HUDEP-2 (cell line): Measurements from ENCODE around the gene SYS1.

Experiments
- DNase-seq, 76 experiments: peaks; one replicate each; lab custom pipeline; 2025; ENCODE audit not compliant: unreplicated experiment in 76 of 76; lab: John Stamatoyannopoulos, UW

Gene SYS1

GRCh38 chr20:45362804-45363610, at the start of gene SYS1:
Gene SYS1 (plus strand): TSS chr20:45363156. CDS start chr20:45363532, 376 bp downstream.
- peak; percentile 45 to 100 (median 97) for DNase-seq

GRCh38 chr20:45313943-45314342, 49.0 kb upstream of the SYS1 start:
- no peak for DNase-seq

DNA sequence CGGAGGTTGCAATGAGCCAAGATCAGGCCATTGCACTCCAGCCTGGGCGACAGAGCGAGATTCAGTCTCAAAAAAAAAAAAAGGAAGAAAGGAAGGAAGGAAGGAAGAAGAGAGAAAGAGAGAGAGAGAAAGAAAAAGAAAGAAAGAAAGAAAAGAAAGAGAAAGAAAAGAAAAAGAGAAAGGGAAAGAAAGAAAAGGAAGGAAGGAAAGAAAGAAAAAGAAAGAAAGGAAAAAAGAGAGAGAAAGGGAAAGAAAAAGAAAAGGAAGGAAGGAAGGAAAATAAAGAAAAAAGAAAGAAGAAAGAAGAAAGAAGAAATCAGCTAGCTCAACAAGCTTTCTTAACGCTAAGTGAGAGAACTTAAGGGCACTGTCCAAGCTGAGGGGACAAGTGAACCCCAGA, 47.3 kb upstream of the SYS1 start:
- DNase-seq: no peak

- no peak for DNase-seq
These were observed 46.5 kb upstream of the SYS1 start for GRCh38 chr20:45316150-45317080.

DNA sequence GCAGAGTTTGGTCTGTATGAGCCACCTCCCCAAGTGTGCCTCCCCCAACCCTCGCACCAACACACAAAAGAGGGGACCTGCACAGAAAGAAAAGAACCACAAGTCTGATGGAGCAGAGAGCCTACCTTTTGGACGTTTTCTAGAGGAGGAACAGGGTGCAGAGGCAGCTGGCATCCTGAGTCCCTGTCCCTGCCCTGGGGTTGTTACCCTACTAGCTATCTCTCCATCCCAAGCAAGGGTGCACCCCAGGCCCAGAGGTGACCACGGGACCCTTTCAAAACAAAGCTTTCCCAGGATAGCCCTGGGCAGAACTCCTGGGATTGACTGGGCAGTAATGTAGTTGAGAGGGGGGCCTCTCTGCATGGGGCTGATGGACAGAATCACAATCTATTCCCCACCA, 45.1 kb upstream of the SYS1 start:
- DNase-seq: no peak

DNA sequence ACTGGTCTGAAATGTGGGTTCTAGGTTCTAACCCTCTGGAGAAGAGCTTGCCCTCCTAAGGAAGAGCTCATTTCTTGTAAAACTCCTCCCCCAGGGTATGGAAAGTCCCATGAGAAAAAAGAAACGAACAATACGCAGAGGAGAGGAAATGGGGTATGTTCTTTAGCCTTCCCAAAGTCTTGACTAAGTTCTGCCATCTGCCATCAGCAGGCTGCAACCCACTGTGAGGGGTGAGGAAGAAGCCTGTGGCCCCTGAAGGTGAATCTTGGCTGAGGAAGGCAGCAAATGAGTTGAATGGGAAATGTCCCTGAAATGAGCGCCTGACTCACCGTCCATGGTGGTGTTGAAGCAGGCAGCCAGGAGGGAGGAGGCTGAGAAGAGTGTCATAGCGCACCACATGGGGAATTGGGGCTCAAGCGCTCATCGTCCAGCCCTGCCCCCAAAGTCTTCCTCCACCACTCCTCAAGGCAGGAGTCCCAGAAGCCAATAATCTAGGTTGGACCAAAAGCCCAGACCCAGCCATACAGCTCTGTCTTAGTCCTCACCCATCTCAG, 44.5 kb upstream of the SYS1 start:
- DNase-seq: no peak

DNA sequence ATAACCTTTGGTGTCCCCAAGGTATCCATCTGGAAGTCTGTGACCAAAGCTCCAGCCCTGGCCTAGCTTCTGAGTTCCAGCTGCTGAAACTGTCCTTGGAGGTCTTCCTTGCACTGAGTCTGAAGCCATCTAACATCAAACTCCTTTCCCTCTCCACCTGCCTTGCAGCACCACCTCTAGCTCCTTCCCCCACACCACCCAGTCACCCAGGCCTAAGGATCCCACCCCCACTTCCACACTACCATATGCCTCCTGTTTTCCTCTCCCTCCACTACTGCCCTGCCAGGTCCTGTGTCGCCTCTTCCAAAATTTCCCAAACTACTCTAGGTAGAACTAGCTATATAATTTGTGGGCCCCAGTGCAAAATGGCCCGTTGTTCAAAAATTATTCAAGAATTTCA, 44.0 kb upstream of the SYS1 start:
- no peak for DNase-seq

- no peak for DNase-seq
These were observed 41.9 kb upstream of the SYS1 start for GRCh38 chr20:45320948-45321595.

GRCh38 chr20:45322952-45323383, 40.0 kb upstream of the SYS1 start:
- peak in 71 of 76 experiments; percentile 8 to 82 (median 57) for DNase-seq

DNA sequence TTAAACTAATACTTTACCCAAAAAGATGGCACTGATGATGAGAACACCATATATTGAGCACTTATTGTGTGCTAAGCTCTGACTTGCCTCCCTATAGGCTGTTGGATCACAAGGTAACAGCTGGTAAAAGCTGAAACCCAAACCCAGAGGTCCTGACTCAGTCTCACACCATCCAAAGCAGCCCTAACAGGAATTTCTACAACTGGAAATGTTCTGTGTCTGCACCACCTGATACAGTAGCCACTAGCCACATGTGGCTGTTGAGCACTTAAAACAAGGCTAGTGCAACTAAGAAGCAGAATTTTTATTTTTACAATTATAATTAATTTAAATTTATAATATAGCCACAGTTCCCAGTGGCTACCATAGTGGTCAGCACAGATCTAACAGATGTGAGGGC, 39.2 kb upstream of the SYS1 start:
- DNase-seq: no peak

DNA sequence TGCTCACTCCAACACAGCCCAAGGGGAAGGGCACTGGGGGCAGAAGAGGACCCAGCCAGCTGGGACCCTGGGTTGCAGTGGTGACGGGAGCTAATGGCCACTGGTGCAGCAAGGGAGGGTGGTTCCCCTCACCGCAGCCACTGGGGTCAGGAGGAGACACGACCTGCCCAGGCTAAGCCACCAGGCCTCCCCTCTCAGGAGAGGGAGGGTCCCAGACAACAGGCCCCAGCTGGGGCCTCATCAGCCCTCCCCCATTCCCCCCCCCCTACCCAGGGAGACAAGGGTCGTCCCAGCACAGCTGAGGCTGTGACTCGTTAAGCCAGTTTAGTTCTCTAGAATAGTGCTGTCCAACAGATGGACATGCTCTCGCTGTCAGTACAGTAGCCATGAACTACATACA, 37.6 kb upstream of the SYS1 start:
- no peak for DNase-seq

DNA sequence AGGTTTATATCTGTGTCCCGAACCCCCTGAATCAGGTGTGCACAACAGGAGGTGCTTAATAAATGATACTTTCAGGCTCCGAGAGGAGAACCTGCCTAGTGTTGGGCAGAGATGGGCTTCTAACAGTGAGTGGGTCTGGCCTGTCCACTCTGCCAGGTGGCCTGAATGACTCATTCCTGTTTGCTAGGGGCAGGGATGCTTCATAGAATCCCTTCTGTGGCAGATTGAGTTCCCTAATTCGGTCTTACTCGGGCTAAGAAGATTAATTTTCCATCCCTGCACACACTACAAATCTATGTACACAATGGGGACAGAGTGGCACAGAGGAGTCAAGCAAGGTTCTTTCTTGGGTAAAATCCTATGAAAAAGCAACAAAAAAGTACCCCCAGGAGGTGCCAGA, 34.5 kb upstream of the SYS1 start:
- DNase-seq: no peak

GRCh38 chr20:45329497-45330319, 33.2 kb upstream of the SYS1 start:
- DNase-seq: no peak

- no peak for DNase-seq
These were observed 32.5 kb upstream of the SYS1 start for GRCh38 chr20:45330476-45330875.

DNA sequence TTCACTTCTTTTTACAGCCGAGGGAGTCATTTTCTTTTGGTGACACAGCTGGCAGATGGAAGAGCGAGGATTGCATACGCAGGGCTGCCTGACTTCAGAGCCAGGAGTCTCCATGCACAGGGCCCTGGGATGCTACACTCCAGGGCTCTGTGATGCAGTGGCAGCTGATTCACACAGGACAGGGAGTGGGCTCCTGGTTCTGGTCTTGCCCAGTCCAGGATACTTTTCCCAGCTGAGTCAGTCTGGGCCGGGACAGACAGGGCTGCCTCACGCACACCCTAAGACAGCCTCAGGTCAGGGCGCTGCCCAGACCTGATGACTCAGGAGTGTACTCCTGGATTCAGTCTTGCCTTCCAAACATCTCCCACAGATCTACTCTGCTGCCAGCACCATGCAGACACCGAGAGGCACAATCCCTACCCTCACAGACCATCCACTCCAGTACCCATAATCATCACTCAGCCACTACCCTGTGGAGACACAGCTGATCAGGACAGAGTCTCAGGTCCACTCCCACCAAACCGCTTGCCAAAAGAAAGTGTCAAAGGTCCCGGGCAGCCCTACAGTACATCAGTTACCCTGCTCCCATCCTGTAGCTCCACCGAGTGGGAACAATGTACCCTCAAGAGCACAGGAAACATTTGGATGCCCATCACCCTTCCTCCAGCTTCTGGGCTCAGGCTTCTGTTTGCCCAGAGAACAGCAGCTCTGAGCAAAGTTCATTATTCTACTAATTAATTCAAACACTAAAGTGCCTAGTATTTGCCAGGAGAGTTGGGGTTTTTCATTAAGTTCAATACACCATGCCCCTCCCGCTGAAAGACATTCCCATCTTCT, 26.2 kb upstream of the SYS1 start:
- DNase-seq: peak in 1 of 76 experiments; percentile 4

GRCh38 chr20:45337367-45338120, 25.4 kb upstream of the SYS1 start:
- peak in 51 of 76 experiments; percentile 6 to 70 (median 34) for DNase-seq

DNA sequence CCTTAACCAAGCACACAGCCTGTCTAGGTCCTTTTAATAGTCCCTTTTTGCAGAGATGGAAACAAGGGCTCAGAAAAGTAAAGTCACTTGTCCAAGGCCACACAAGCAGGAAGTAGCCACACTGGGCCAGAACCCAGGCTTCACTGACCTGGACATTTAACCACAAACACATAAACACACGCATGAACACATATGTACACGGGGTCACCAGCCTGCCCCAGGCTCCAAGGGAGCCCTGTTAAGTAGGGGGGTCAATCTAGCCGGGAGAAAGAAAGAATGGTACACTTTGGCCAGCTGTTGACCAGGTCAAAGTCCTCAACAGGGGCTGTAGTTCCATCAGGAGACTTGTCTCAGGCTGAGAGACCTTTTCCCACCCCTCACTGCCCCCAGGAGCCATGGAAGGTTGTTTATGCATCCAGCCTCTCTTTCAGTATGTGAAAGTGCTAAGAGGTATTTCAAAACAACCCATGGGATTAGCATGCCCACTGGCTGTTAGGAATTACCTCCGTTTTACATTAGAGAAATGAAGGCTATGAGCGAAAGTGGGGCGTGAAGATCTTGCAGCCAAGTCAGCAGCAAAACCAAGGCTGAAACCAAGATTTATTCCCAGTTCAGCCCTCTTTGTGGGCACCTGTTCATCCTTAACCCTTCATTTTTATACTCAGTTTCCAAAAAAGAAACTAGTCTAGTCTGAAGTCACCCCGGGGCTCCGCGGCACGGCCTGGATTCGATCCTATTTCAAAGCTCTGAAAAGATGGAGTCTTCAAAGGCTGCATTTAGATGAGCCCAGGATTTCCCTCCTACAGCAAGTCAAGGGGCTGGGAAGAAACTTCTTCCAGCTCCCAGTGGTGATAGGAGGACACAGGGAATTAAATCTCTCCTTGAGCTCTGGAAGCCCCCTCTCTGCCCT, 24.6 kb upstream of the SYS1 start:
- DNase-seq: no peak
